Uterine smooth muscle cell (primary cell): Measurements from ENCODE around the gene SETDB2. TPM values are rescaled to one million over a fixed set of nuclear protein-coding genes. Genes with fewer than 3 reads are reported as not detected.

Source experiments
- total RNA-seq: library from RNA; depleted of rRNA; stranded (reverse); fragments of >200 nt; gene quantifications from 2 replicates; pipeline ENCODE4 v1.2.3, GENCODE V29; 2014

SETDB2 gene, protein sequence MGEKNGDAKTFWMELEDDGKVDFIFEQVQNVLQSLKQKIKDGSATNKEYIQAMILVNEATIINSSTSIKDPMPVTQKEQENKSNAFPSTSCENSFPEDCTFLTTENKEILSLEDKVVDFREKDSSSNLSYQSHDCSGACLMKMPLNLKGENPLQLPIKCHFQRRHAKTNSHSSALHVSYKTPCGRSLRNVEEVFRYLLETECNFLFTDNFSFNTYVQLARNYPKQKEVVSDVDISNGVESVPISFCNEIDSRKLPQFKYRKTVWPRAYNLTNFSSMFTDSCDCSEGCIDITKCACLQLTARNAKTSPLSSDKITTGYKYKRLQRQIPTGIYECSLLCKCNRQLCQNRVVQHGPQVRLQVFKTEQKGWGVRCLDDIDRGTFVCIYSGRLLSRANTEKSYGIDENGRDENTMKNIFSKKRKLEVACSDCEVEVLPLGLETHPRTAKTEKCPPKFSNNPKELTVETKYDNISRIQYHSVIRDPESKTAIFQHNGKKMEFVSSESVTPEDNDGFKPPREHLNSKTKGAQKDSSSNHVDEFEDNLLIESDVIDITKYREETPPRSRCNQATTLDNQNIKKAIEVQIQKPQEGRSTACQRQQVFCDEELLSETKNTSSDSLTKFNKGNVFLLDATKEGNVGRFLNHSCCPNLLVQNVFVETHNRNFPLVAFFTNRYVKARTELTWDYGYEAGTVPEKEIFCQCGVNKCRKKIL
- 11.7 and 15.1 TPM in 2 replicates for total RNA-seq

GRCh38 chr13:49443704-49444523, at the start of gene SETDB2, which contains the start of gene CAB39L:
TSS of gene SETDB2 (plus strand) at chr13:49444274. CDS start at chr13:49451894, 7,620 bp downstream.
TSS of gene CAB39L (minus strand) at chr13:49444064. CDS start at chr13:49382910, 61,154 bp downstream.

GRCh38 chr13:49495783-49496762, 52.0 kb downstream of the SETDB2 start, which contains the start of gene PHF11:
TSS of gene PHF11 (plus strand) at chr13:49495953. CDS start at chr13:49496002, 49 bp downstream.

Other genes with a start within 250 kb of the SETDB2 start
- not detected in 2 replicates for gene MLNR, start 223.9 kb upstream of the SETDB2 start, total RNA-seq
- 4.3 and 7.9 TPM in 2 replicates for gene CDADC1, start 196.3 kb upstream of the SETDB2 start, total RNA-seq
- 7.0 and 9.4 TPM in 2 replicates for gene CAB39L, start 210 bp upstream of the SETDB2 start, total RNA-seq
- gene PHF11, start 51.7 kb downstream of the SETDB2 start, total RNA-seq = 13.6 and 19.3 TPM in 2 replicates
- gene RCBTB1, start 141.3 kb downstream of the SETDB2 start, total RNA-seq = 23.2 and 25.2 TPM in 2 replicates
- not detected in 2 replicates for gene ARL11, start 184.2 kb downstream of the SETDB2 start, total RNA-seq
- 69.4 and 73.5 TPM in 2 replicates for gene EBPL, start 247.2 kb downstream of the SETDB2 start, total RNA-seq